D721Med (cell line): ENCODE data around the gene LAMB2.
A peak's percentile ranks its signal among the peaks of the same experiment; 100 is the strongest.

ENCODE experiments used
- DNase-seq: peaks from one replicate; pipeline ENCODE4 v3.0.0; 2011; ENCODE audit warnings: low spot score; ENCODE audit not compliant: insufficient read length
- FAIRE-seq: peaks from 2 replicates; lab custom pipeline; 2011; peaks lifted over from hg19 to GRCh38; lab: Jason Lieb, UNC
- TF ChIP-seq, protein P1 (sequence below): IDR thresholded peaks from 2 replicates; pipeline ENCODE4 v1.5.1; 2012; ENCODE audit warnings: mild to moderate bottlenecking, control low read depth; ENCODE audit not compliant: insufficient read depth; ENCODE audit errors: missing control alignments

The LAMB2 gene

DNA sequence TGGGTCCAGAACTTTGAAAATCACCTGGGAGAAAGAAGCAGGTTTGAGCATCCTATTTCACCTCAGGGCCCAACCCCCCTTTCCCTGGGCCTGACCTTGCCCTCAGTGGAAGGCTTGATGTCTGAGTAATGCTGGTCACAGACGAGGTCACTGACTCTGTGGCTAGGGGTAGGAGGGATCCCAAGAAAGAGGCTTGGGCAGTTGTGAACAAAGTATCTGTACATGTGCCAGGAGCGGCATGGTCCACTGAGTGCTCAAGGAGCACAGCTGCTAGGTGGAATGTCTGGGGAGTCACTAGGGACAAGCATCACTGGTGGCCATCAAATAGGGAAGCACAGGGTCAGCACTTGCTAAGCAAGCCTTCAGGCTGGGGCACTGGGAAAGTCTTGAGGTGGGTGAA, 25.9 kb upstream of the LAMB2 start:
- DNase-seq (no peak), FAIRE-seq (no peak)
- TF ChIP-seq, protein P1, sequence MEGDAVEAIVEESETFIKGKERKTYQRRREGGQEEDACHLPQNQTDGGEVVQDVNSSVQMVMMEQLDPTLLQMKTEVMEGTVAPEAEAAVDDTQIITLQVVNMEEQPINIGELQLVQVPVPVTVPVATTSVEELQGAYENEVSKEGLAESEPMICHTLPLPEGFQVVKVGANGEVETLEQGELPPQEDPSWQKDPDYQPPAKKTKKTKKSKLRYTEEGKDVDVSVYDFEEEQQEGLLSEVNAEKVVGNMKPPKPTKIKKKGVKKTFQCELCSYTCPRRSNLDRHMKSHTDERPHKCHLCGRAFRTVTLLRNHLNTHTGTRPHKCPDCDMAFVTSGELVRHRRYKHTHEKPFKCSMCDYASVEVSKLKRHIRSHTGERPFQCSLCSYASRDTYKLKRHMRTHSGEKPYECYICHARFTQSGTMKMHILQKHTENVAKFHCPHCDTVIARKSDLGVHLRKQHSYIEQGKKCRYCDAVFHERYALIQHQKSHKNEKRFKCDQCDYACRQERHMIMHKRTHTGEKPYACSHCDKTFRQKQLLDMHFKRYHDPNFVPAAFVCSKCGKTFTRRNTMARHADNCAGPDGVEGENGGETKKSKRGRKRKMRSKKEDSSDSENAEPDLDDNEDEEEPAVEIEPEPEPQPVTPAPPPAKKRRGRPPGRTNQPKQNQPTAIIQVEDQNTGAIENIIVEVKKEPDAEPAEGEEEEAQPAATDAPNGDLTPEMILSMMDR, result no peak

DNA sequence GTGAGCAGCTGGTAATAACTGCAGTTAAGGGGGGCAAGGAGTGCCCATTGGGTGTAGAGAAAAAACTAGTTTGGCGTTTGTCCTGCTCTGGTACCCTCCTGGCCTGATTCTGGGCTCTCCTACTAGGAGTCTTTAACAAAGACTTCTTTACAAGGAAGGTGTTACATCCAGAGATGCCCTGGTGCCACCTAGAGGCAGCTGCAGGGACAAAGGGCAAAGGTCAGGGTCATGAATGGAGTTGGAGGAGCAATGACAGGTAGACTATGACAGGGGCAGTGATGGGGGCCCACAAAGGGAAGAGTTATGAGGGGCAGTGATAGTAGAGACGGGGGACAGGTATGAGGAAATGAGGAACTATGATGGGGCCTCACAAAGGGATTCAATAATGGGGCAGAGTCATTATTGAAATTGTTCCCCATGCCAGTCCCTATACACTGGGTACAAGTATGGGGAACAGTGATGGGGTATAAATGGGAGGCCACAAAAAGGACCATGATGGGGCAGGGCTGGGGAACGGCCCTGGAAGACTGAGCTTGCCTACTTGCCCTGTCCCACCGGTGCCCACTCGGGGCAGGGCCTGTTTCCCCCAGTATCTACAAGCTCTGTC, 25.4 kb upstream of the LAMB2 start:
- DNase-seq, result no peak
- TF ChIP-seq, protein P1, result peak; percentile 45
- no peak for FAIRE-seq

DNA sequence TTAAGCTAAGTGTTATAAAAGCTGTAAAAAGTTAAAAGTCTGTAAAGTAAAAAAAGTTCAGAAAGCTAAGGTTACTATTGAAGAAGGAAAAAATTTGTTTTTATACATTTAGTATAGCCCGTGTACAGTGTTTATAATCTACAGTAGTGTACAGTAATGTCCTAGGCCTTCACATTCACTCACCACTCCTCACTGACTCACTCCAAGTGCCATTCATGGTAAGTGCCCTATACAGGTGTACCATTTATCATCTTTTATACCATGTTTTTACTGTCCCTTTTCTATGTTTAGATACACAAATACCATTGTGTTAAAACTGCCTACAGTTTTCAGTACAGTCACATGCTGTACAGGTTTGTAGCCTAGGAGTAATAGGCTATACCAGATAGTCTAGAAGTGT, 24.4 kb upstream of the LAMB2 start:
- DNase-seq (no peak), FAIRE-seq (no peak)
- TF ChIP-seq, protein P1, result no peak

DNA sequence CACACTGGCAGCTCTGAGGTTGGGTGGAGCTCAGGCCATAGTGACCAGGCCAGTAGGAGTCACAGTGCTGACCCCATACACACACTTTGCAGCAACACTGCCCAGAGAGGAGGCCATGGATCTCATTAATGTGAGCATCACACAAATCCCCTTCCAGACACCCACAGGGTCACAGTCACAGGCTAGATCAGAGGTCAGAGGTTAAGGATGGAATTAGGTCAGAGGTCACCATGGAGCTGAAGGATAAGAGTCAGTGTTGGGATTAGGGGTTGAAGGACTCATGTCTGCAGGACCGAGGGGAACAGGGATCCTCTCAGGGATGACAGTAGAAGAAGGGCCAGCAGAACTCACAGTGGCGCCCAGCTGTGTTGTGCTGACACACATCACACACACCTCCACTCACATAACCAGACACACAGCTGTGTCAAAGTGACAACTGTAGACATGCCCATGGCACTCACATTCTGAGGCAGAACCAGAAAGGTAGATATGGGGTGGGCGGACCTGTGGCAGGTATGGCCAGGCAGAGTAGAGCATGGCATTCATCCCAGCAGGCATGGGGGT, 20.6 kb upstream of the LAMB2 start:
- FAIRE-seq (no peak), DNase-seq (no peak)
- TF ChIP-seq, protein P1, result no peak

DNA sequence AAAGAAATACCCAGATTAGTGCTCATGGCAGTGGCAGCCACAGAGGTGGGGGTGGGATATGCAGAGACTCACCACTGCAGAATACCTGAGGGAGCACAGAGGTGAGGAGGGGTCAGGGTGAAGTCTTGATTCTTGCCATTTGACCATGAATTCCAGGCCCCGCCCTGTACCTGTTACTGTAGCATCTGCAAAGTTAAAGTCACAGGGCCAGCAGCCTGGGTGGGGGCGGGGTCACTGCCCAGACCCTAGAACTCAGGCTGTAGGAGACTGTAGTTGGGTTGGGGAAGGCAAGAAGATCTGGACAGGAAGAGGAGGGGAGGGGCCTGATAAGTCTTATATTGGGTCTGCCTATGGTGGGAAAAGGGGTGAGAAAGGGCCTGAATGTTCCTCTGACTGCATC, 18.8 kb upstream of the LAMB2 start:
- FAIRE-seq (no peak), DNase-seq (no peak)

DNA sequence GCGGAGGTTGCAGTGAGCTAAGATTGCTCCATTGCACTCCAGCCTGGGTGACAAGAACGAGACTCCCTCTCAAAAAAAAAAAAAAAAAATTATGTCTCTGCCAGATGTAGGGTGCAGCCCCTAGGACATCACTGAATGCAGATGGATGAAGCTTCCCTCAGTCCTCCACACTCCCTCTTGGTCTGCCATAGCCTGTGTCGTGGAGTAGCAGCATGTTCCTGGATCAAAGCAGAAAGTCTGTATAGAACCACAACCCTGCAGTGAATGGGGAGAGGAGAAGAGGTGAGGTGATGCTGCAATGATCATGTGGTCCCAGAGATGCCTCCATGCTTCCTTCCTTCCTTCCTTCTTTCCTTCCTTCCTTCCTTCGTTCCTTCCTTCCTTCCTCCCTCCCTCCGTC, 15.3 kb upstream of the LAMB2 start:
- no peak for FAIRE-seq
- TF ChIP-seq, protein P1, result no peak
- no peak for DNase-seq

More for the DNA sequence above, 18.8 kb upstream of the LAMB2 start:
- TF ChIP-seq, protein P1, result no peak

DNA sequence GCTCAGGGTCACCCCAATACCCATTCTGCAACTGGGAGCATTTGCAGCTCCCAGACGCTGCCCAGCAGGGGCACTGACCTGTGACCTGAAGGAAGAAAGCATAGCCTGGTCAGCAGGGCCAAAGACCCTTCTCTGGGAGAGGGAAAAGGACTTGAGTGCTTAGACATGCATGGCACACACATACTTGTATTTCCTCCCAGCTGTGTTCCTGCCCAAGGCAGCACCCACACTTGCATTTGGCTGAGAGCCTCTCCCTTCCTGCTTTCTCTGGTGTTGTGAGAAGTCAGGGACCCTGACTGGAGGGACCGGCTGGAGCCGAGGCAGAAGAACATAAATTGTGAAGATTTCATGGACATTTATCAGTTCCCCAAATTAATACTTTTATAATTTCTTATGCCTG, 7.2 kb upstream of the LAMB2 start:
- FAIRE-seq (no peak), DNase-seq (no peak)
- TF ChIP-seq, protein P1, result no peak
